ENCODE measurements around the gene ZNHIT3. TPM values are rescaled to one million over a fixed set of nuclear protein-coding genes. Genes with fewer than 3 reads are reported as not detected.

Gene ZNHIT3
- total and polyA plus RNA-seq, 2 experiments from 2014 or later: 48.1 to 53.3 TPM

- Histone ChIP-seq H3K4me3 (no peak overlapping the region), H3K79me2 (no peaks in the 10 kb centered on the region), H3K9me3 (ENCODE audit: low read depth) (no peaks in the 10 kb centered on the region), H3K27me3 (no peaks in the 10 kb centered on the region), H3K9me2 (replicated peaks; ENCODE audit: insufficient read depth) (no peaks in the 10 kb centered on the region), H3K4me2 (no peak overlapping the region), H3K36me3 (replicated peaks; ENCODE audit: insufficient read depth, low read depth) (no peaks in the 10 kb centered on the region), H4K20me1 (ENCODE audit: insufficient read depth, poor library complexity, severe bottlenecking) (no peaks in the 10 kb centered on the region), H3K27ac (no peak overlapping the region), H2AFZ (no peak overlapping the region), H3K4me1 (ENCODE audit: insufficient read depth) (no peaks in the 10 kb centered on the region)
- no peak for DNase-seq (ENCODE audit: low spot score)
- TF ChIP-seq, protein P1, sequence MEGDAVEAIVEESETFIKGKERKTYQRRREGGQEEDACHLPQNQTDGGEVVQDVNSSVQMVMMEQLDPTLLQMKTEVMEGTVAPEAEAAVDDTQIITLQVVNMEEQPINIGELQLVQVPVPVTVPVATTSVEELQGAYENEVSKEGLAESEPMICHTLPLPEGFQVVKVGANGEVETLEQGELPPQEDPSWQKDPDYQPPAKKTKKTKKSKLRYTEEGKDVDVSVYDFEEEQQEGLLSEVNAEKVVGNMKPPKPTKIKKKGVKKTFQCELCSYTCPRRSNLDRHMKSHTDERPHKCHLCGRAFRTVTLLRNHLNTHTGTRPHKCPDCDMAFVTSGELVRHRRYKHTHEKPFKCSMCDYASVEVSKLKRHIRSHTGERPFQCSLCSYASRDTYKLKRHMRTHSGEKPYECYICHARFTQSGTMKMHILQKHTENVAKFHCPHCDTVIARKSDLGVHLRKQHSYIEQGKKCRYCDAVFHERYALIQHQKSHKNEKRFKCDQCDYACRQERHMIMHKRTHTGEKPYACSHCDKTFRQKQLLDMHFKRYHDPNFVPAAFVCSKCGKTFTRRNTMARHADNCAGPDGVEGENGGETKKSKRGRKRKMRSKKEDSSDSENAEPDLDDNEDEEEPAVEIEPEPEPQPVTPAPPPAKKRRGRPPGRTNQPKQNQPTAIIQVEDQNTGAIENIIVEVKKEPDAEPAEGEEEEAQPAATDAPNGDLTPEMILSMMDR (IDR thresholded peaks at IDR 0.05; ENCODE audit: poor library complexity): no peak
- TF ChIP-seq EZH2 (IDR thresholded peaks at IDR 0.05; ENCODE audit: borderline replicate concordance): no peak
- no peak for TF ChIP-seq EZH2phosphoT487 (IDR thresholded peaks at IDR 0.05; ENCODE audit: low read depth, severe bottlenecking, unreplicated experiment)
- WGBS (ENCODE audit: low lambda C conversion rate, missing lambda C conversion rate): 90% methylated on average over 14 of the region's 14 CpGs
Measured at GRCh38 chr17:36510636-36511035, 24.2 kb downstream of the ZNHIT3 start.

GRCh38 chr17:36511216-36511615 is 24.7 kb downstream of the ZNHIT3 start:
- Histone ChIP-seq H4K20me1 (ENCODE audit: insufficient read depth, poor library complexity, severe bottlenecking) (no peaks in the 10 kb centered on the region), H3K9me2 (replicated peaks; ENCODE audit: insufficient read depth) (no peaks in the 10 kb centered on the region), H2AFZ (no peak overlapping the region), H3K27ac (no peak overlapping the region), H3K4me3 (no peak overlapping the region), H3K9me3 (ENCODE audit: low read depth) (no peaks in the 10 kb centered on the region), H3K4me1 (ENCODE audit: insufficient read depth) (no peaks in the 10 kb centered on the region), H3K36me3 (replicated peaks; ENCODE audit: insufficient read depth, low read depth) (no peaks in the 10 kb centered on the region), H3K27me3 (no peaks in the 10 kb centered on the region), H3K4me2 (no peak overlapping the region), H3K79me2 (no peaks in the 10 kb centered on the region)
- TF ChIP-seq EZH2 (IDR thresholded peaks at IDR 0.05; ENCODE audit: borderline replicate concordance) (no peak), EZH2phosphoT487 (IDR thresholded peaks at IDR 0.05; ENCODE audit: low read depth, severe bottlenecking, unreplicated experiment) (no peak)
- TF ChIP-seq, protein P1 (IDR thresholded peaks at IDR 0.05; ENCODE audit: poor library complexity): no peak
- DNase-seq (ENCODE audit: low spot score): no peak
- WGBS (ENCODE audit: low lambda C conversion rate, missing lambda C conversion rate): 98% methylated on average over 6 of the region's 6 CpGs

DNA sequence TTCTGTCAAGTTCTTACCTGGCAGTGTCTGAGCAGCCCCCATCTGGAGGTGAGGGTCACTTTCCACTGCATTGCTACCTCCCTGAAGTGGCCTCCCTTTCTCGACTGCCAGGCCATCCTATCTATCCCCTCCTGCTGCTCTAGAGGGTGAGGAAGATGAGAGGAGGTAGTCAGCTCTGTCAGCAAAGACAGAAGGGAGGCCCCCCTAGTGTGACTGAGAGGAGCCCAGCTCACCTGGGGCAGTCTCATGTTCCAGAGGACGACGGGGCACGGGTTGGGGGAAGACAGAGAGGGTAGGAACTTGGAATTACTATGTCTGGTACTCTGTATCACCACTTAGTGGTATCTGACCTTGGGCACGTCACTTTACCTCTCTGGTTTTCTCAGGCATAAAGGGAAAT is 26.2 kb downstream of the ZNHIT3 start:
- Histone ChIP-seq H3K4me1 (ENCODE audit: insufficient read depth) (no peaks in the 10 kb centered on the region), H4K20me1 (ENCODE audit: insufficient read depth, poor library complexity, severe bottlenecking) (no peaks in the 10 kb centered on the region), H3K4me3 (no peak overlapping the region), H3K36me3 (replicated peaks; ENCODE audit: insufficient read depth, low read depth) (no peaks in the 10 kb centered on the region), H2AFZ (no peak overlapping the region), H3K79me2 (no peaks in the 10 kb centered on the region), H3K4me2 (no peak overlapping the region), H3K27ac (no peak overlapping the region), H3K27me3 (no peaks in the 10 kb centered on the region), H3K9me2 (replicated peaks; ENCODE audit: insufficient read depth) (no peaks in the 10 kb centered on the region), H3K9me3 (ENCODE audit: low read depth) (no peaks in the 10 kb centered on the region)
- DNase-seq (ENCODE audit: low spot score): no peak
- TF ChIP-seq, protein P1 (IDR thresholded peaks at IDR 0.05; ENCODE audit: poor library complexity): no peak
- TF ChIP-seq EZH2phosphoT487 (IDR thresholded peaks at IDR 0.05; ENCODE audit: low read depth, severe bottlenecking, unreplicated experiment) (no peak), EZH2 (IDR thresholded peaks at IDR 0.05; ENCODE audit: borderline replicate concordance) (no peak)
- 94% methylated on average over 5 of the region's 5 CpGs for WGBS (ENCODE audit: low lambda C conversion rate, missing lambda C conversion rate)

- Histone ChIP-seq H3K9me2 (replicated peaks; ENCODE audit: insufficient read depth) (no peaks in the 10 kb centered on the region), H3K4me3 (no peak overlapping the region), H2AFZ (no peak overlapping the region), H4K20me1 (ENCODE audit: insufficient read depth, poor library complexity, severe bottlenecking) (no peaks in the 10 kb centered on the region), H3K4me2 (no peak overlapping the region), H3K4me1 (ENCODE audit: insufficient read depth) (no peaks in the 10 kb centered on the region), H3K9me3 (ENCODE audit: low read depth) (no peaks in the 10 kb centered on the region), H3K79me2 (no peaks in the 10 kb centered on the region), H3K27me3 (no peaks in the 10 kb centered on the region), H3K27ac (no peak overlapping the region), H3K36me3 (replicated peaks; ENCODE audit: insufficient read depth, low read depth) (no peaks in the 10 kb centered on the region)
- WGBS (ENCODE audit: low lambda C conversion rate, missing lambda C conversion rate): 97% methylated on average over 3 of the region's 3 CpGs
- no peak for TF ChIP-seq EZH2phosphoT487 (IDR thresholded peaks at IDR 0.05; ENCODE audit: low read depth, severe bottlenecking, unreplicated experiment)
- TF ChIP-seq, protein P1 (IDR thresholded peaks at IDR 0.05; ENCODE audit: poor library complexity): no peak
- no peak for TF ChIP-seq EZH2 (IDR thresholded peaks at IDR 0.05; ENCODE audit: borderline replicate concordance)
- DNase-seq (ENCODE audit: low spot score): no peak
Measured at GRCh38 chr17:36514856-36515255, 28.4 kb downstream of the ZNHIT3 start.
